Bone marrow (tissue), 2 donors: ENCODE measurements around the gene CD28.

Experiments used
- DNase-seq, 2 donors: peaks; one replicate each; lab custom pipeline; 2025; lab: John Stamatoyannopoulos, UW

CD28 gene

DNA sequence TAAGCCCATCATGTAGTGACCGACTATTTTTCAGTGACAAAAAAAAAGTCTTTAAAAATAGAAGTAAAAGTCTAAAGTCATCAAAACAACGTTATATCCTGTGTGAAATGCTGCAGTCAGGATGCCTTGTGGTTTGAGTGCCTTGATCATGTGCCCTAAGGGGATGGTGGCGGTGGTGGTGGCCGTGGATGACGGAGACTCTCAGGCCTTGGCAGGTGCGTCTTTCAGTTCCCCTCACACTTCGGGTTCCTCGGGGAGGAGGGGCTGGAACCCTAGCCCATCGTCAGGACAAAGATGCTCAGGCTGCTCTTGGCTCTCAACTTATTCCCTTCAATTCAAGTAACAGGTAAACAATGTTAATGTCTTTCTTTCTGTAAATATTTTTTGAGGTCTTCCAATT, at the start of gene CD28:
CD28 (plus strand) TSS at position 237 of the 400 bp plus-strand sequence; CDS start at position 295, 58 bp downstream.
- no peak for DNase-seq

DNA sequence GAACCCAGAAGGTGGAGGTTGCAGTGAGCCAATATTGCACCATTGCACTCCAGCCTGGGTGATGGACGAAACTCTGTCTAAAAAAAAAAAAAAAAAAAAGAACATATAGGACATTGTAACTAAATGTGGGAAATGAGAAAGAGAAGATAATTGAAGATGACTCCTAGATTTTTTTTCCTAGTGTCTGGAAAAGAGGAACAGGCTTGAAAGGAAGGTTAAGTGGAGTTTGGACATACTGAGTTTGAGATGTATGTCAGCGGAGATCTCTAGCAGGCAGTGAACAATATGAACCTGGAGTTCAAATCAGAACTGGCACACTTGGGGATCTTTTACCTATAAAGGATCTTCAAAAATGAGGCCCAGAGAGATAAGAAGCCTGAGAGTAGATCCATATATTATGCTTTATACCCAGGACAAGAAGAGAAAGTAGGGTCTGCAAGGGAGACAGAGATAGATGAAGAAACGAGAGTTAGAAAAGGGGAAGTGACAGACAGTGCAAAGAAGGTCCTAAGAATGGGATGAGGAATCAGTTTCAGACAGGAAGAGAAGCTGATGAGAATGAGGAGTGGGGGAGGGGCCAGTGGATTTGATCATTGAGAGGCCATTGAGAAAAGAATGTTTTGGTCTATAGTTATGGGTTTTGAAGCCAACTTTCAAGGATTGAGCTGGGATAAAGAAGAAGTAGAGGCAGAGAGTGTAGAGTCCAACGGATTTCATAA, 46.9 kb upstream of the CD28 start:
- DNase-seq, result no peak

DNA sequence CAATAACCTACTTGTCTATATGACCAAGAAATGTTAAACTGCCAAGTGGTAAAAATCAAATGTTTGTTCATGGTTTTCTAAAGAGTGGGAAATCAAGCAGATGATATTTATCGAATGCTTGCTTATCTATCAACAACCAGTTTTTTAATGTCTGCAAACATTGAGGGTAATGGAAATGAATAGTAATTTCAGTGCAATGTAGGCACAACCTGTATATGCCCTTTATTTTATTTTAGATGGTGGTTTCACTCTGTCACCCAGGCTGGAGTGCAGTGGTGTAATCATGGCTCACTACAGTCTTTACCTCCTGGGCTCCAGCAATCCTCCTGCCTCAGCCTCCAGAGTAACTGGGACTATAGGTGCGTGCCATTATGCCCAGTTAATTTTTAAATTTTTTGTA, 46.0 kb upstream of the CD28 start:
- DNase-seq, result no peak

DNA sequence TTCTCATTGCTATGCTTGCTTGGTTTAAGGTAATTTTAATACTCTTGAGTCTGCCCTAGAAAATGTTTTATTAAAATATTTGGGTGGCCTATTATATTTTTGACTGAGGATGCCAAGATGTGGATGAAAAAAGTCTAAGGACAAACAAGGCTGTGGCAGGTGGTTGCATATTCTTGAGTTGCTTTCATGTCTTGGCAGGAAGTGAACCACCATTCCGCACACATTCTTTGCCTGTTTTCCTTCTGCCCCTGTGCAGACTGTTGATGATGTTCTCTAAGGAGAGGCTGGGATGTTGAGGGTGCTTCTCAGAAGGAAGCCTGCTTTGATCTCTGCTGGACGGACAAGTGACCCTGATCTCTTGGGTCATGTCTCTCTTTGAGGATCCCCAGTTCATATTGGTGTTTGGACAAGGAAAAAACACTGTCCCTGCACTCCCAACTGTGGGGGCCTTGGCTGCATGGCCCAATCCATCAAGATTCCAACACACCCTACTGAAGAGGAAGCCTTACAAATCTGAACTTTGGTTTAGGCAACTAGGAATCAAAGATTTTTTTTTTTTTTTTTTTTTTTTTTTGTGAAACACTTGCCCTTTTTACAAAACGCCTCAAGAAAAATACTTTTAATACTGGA, 45.0 kb upstream of the CD28 start:
- no peak for DNase-seq

DNA sequence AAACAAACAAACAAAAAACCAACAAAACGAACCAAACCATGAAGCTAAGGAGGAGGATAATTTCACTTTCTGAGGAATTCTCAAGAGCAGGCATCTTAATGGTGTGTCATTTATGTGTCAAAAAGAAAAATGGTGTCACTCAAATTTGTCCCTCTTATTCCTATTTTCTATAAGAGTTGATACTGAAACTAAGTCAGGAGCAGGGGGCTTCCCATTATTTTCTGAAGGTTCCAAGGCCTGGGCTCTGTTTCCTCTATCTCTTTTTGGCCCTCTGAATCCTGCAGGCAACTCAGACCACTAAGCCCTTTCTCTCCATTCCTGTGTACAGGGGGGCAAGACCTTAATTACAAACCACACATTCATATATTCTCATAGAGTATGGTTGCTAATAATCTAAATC, 44.0 kb upstream of the CD28 start:
- no peak for DNase-seq

DNA sequence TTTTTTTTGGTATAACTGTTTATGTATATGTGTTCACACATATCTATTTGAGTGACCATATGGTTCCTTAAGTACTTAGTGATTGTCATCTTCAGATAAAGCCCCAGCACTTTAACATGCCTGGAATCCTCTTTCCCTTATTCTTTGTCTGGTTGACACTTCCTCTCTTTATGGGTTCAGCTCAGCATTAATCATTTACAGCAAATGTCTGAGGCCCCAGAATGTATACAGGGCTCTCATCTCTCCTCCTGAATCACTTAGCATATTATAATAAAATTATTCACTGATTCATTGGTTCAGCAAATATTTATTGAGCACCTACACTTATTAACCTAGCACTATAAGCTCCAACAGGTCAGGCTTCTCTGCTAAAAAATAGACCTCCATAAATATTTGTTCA, 43.5 kb upstream of the CD28 start:
- DNase-seq, result no peak

DNA sequence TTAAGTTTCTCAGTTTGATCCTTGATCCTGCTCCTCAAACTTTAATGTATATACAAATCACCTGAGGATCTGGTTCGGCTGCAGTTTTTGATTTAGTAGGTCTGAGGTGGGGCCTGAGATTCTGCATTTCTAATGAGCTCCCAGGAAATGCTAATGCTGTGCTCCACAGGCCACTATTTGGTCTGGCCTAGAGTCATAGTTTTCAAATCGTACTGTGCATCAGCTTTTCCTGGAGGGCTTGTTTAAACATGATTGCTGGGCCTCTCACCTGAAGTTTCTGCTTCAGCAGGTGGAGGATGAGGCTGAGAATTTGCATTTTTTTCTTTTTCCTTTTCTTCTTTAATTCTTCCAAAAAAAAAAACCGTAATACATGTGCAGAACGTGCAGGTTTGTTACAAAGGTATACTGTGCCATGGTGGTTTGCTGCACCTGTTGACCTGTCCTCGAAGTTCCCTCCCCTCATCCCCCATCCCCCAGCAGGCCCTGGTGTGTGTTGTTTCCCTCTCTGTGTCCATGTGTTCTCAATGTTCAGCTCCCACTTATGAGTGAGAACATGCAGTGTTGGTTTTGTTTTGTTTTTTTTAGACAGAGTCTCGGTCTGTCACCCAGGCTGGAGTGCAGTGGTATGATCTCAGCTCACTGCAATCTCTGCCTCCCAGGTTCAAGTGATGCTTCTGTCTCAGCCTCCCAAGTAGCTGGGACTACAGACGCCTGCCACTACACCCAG, 42.2 kb upstream of the CD28 start:
- no peak for DNase-seq

DNA sequence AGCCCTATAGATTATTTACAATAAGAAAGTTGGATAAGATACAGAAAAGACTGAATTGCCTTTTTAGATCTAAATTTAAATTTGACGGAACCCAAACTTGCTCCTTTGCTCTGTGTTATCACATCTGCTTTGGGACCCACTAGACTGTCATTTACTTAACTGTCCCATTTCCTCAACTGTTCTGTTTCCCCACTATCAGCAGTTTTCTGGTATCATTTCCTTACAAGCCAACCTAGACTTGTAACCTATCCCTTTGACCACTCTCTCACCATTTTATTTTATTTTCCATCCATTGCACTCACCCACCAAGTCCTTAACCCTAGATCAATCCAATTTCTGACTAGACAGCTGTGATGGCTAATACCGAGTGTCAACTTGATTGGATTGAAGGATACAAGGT, 38.6 kb upstream of the CD28 start:
- no peak for DNase-seq

DNA sequence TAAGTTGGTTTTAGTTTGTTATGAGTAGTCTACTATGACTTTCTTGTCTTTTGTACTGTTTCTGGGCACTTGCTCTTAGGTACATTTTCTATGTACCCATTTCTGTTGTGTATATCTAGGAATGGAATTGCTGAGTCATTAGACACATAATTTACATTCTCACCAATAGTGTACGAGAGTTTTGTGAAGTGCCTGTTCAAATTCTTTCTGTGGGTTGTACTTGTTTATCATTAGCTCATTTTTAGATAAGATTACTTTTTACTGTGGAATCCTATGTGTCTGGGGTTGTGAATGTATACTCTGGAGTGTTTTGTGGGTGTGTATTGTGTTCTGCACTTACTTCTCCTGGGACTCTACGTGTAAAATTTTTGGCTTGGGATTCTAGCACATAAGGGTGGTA, 36.6 kb upstream of the CD28 start:
- no peak for DNase-seq

DNA sequence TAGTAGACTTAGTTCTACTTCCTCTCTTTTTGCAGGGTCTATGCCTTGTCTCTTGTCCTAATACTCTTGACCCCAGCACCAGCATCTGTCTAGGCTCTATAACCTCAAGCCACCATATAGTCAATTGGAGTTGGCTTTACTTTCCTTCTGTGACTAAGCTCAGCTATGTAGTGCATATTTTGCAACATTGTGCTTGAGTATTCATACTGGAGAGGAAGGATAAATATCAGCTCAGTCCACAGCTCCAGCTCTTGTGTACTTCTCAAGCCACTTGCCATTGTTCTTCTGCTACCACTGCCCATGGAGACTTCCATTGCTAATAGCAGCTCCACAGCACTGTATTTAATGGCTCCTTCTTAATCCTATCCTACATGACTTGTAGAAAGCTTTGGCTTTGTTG, 35.5 kb upstream of the CD28 start:
- DNase-seq, result no peak

DNA sequence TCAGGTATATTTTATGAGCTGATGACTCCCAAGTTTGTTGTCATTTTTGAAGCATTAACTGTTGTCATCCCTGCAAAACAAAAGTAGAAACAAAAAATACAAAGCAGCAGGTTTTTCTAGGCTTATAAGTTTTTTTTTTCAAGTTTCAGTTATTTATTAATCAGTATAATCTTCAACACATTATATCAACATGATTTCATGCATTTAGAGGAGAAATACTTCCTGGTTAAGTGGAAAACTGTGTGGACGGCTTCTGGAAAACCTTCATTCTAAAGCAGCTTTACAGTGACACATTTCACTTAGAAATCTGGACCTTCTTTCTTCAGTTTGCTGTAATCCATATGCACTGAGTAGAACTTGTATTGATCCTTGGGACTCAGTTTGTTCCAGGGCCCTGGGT, 34.6 kb upstream of the CD28 start:
- DNase-seq, result no peak

DNA sequence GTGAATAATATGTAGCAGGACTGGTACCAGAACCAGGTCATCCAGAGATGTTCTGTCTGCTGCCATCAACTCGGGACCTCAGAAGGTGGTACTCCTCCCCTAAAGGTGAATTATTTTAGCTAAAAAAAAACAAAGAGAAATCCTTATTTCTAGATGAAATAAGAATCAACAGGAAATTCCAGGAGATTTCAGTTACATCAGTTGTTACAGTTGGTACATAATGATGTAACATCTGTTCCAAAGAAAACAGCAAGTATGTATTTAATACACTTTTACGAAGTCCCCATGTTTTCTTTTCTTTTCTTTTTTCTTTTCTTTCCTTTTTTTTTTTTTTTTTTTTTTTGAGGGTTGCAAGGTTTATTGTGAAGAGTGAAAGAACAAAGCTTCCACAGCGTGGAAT, 33.6 kb upstream of the CD28 start:
- no peak for DNase-seq

DNA sequence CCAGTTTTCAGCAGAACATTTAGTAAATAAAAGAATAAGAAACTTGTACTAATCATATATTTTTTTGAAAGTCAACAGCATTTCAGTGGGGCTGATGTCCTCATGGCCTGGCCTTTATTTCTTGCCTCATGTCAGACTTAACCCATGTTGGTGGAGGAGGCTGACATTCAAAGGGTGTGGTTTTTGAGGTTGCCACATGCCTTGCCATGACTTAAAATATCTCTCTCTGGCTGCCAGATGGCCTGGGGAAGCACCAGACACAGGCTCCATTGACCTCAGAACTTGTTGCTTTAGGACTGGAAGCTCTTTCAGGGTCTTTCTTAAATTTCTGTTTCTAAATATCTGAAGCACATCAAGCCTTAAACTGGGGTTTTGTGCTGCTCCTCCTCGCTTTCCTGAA, 32.5 kb upstream of the CD28 start:
- DNase-seq, result no peak

DNA sequence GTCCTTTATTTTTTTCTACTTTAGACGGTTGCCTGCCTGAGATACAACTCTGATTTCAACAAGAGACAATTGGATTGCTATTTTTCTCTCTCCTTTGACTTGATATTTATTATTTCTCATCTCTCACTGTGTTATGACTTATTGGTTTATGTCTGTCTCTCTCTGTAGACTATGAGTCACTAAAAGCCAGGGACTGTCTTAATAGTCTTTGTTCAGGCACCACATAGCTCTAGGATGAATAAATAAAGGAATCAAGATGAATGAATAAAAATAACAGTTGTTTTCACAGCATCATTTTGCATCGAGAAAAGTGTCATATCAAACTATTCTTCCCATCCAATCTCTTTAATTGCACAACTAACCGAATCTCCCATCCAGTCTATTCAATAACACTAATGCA, 31.4 kb upstream of the CD28 start:
- no peak for DNase-seq

DNA sequence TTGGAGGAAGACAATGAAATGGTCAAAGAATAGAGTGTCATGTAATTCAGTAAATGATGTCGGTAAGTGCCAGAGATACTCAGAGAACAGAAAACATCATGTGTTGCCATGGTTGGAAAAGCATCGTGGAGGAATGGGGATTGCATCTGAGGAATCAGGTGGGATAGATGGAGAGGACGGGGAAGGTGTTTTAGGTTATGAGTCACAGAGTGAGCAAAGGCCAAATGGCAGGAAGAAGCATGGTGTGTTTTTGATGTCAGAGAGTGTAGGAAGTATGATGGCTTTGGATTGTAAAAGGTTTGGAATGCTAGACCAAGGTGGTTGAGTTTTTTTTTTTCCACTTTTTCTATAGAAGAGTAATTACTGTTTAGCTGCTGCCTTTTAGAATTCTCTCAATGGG, 27.5 kb upstream of the CD28 start:
- no peak for DNase-seq

DNA sequence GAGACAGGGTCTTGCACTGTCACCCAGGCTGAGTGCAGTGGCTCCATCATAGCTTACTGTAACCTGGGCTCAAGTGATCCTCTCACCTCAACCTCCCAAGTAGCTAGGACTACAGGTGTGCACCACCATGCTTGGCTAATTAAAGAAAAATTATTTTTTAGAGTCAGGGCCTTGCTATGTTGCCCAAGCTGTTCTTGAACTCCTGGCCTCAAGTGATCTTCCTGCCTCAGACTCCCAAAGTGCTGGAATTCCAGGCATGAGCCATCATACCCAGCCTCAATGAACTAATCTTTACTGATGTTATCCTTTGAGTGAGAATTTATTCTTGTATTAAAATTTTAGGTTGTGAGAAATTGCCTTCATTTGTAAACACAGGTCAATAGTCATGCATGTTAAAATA, 27.0 kb upstream of the CD28 start:
- no peak for DNase-seq

DNA sequence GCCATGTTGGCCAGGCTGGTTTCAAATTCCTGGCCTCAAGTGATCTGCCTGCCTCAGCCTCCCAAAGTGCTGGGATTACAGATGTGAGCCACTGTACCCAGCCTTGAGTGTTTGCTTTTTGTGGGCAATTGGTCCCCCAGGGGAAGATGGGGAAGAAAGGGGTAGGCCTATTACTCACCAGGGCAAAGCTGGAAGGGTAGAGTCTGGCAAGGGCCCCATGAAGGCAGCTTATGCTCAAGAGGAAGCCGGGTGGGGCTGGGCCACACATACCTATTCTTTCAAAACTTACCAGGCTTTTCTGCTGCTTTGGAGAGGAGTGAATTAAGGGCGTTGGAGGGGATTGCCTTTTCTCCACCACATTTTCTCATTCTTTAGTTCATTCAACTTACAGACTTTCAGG, 24.5 kb upstream of the CD28 start:
- no peak for DNase-seq

DNA sequence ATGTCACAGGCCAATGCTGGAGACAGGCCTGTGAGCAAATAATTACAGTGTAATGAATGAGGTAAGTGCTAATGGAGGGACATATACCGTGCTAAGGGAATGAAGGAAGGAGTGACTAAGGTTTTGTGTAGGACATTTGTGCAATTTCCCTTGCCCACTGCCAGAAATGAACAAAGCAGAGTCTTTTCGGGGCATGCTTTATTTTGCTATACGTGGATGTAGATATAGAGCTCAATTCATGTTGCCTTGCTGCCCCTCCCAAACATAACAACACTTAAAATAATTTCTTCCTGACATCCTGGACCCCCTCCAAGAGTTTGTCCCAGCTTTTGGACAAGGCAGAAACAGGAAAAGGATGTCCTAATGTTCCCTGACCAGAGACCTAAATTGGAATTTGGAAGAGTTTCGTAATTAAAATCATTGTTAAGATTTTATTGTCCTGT, 23.7 kb upstream of the CD28 start:
- DNase-seq, result no peak

DNA sequence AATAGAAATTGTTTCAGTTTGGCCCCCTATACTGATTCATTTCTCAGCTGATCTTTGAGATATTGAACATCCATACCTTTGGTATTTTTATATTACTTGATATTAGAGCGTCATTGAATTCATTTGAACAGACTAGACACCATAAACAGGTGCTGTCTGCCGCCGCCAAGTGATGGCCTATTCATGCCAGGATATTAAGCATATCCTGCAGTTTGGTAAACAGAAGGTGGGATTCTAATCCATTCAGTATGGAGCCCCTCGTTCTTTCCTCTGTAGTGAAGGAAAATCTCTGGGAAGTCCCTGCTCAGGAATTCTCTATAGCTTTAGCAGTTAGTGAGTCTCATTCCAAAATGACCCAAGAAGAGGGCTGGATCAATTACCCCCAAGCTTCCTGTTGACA, 23.0 kb upstream of the CD28 start:
- no peak for DNase-seq

DNA sequence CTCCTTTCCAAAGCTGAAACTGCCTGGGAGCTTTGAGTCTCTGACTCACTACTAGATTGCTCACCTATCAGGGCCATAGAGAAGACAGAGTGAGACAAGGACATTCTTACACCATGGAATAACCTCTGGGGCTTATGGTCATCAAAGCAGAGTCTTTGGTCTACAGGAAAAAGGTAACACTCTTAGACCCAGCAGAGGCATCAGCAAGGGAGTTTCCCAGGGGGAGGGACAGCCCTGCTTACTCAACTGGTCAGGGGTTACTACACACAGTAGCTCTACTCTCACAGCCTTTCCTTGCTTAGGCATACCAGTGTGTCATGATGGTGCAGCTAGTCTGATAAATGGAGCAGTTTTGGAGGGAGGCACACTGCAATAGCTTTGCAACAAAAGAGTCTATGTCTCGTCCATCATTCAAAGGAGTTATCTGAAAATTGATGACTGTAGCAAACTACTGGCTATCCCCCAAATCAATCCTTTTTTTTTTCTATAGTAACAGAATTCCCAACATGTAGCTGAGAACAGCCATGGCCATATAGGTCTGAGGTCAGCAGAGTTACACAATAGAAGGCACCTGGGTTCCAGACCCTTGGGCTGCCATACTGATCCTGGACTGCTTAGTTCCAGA, 22.4 kb upstream of the CD28 start:
- DNase-seq, result no peak

DNA sequence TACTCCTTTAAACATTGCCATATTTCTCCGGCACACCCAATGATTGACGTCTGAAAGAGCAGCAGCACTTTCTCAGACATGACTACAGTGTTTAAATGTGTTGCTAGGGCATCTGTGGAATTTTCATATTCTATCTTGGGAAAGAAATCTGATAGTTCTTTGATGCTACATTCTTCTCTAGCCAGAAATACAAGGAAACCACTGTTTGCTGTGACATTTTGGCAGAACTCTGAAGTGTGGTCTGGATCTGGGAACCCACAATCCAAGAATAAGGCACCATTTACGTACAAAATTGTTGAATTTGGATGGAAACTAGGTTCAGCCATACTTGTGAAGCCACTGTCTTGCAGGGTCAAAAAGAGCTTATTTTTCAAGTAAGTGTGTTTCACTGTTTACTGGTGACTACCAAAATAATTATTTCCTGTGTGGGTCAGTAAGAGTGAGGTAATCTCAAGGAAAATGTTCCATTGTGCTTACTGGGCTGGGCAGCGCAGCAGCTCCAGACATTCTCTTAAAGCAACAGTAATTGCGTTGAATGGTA, 21.3 kb upstream of the CD28 start:
- no peak for DNase-seq

DNA sequence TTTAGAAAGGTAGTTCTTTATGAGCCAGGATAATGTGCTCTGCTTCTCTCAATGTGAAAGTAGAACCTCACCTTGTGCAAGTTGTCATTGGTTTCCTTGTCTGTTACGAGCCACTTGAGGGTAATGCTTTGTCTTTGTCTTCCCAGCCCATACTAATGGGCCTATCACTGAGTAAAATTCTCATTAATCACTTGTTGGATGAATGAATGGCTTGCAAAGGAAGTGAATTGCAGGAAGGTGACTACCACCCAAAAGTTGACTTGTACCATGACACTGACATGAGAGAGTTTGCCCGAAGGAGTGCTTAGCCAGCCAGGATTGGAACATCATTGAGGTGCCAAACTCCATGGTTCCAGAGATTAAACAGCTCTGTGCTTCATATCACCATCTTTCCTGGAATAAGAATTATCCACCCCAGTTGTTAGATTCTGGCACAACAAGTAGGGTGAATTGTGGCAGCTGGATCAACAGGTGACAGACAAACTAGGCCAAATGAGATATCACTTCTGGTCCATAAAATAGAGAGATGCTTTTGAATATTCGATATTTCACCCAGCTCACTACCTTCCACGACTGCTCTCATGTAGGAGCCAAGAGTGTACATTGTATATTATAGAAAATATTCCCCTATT, 20.5 kb upstream of the CD28 start:
- no peak for DNase-seq
